Ishikawa (cell line): Measurements from ENCODE around the gene MYO18A.

Source experiments
- CREB1 ChIP-seq: IDR thresholded peaks from 2 replicates; pipeline ENCODE4 v1.6.1; 2012; ENCODE audit warnings: low read depth
- EGR1 ChIP-seq: IDR thresholded peaks from 2 replicates; pipeline ENCODE4 v1.6.1; 2012
- EP300 ChIP-seq: IDR thresholded peaks from 2 replicates; pipeline ENCODE4 v1.6.1; 2012; ENCODE audit warnings: borderline replicate concordance
- MAX ChIP-seq: IDR thresholded peaks from 2 replicates; pipeline ENCODE4 v1.6.1; 2012
- REST ChIP-seq: IDR thresholded peaks from 2 replicates; pipeline ENCODE4 v1.6.1; 2012; ENCODE audit warnings: low read depth, mild to moderate bottlenecking
- YY1 ChIP-seq: IDR thresholded peaks from 2 replicates; pipeline ENCODE4 v1.6.1; 2012; ENCODE audit warnings: low read depth
- ZBTB7A ChIP-seq: IDR thresholded peaks from 2 replicates; pipeline ENCODE4 v1.6.1; 2012; ENCODE audit warnings: low read depth

GRCh38 chr17:29080323-29080722 is 99.9 kb downstream of the MYO18A start:
- TF ChIP-seq ZBTB7A: no peak
- no peak for TF ChIP-seq CREB1
- no peak for TF ChIP-seq EGR1
- no peak for TF ChIP-seq EP300
- TF ChIP-seq REST: no peak
- no peak for TF ChIP-seq MAX
- TF ChIP-seq YY1: no peak
